ENCODE results near the gene BSND.
"Not testable (repeated sequence)": the region's sequence is repeated elsewhere in the genome, so short reads cannot be mapped to it uniquely, and the experiment has no call there.

Gene BSND

DNA sequence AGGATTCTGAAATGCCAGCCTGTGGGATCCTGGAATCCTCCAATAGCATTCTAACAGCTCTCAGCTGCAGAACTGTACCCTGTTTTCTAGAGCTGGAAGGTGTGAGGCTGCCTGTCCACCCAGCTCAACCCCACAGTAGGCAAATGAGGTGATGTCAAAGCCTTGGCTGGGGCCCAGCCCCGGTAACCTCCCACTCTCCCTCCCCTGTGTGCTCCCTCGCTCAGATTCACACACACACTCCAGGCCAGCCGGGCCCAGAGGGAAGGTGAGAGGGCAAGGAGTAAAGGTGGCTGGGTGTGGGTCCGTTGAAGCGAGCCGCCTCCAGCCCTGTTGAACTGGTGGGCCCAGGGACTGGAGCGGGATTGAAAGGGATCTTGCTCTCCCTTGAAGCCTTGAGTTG is at the start of gene BSND:
Gene BSND, plus strand, starts transcription at position 257 of the 400 bp plus-strand sequence. CDS start 254 bp downstream, outside the sequence.
- DNase-seq = peak in 1 of 2 experiments; percentile 76

DNA sequence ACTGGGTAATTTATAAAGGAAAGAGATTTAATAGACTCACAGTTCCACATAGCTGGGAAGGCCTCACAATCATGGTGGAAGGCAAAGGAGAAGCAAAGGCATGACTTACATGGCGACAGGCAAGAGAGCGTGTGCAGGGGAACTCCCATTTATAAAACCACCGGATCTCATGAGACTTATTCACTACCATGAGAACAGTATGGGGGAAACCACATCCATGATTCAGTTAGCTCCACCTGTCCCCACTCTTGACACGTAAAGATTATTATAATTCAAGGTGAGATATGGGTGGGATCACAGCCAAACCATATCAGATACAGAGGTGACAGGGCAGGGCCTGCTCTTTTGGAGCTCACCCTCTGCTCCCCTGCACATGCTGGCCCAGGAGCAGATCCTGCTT is 49.7 kb upstream of the BSND start:
- no peak for DNase-seq

- DNase-seq = no peak
Observed at GRCh38 chr1:54950006-54950368, 48.7 kb upstream of the BSND start.

DNA sequence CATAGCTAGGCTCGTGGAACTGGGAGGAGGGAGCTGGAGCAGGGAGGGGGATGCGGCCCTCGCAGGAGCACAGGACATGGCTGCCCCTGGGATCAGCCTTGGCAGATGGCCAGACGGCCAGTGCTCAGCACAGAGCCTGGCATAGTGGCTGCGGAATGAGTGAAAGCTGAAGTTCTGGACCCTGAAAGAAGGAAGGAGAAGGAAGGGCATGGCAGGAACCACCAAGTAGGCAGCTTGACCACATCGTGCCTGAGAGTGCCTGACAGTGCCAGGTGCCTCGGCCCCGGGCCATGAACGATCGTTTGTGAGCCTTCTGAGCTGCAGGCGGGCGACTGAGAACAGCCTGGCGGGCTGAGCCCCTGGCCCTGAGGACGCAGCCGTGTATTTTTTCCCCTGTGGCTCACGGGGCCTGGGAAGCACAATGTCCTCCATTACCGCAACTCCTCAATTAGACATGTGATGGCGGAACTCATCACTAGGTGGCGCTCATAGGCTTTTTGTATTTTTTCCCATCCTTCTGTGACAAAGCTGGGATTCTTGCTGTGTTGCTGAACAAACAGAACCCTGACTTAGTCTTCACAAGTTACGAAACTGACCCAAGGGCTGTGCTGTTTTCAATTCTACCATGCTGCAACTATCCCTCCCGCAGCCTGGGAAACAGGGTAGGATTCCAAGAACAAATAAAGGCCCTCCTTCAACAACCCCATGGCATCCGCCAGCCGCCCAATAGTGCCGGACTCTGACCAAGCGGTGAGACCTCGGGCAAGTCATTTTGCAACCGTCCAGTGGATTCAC is 48.2 kb upstream of the BSND start:
- peak; percentile 54 to 80 for DNase-seq

- no peak for DNase-seq
Observed at GRCh38 chr1:54951810-54952226, 46.9 kb upstream of the BSND start.

GRCh38 chr1:54952950-54953718 is 45.6 kb upstream of the BSND start:
- no peak for DNase-seq

GRCh38 chr1:54953846-54954245 is 44.9 kb upstream of the BSND start:
- no peak for DNase-seq

- no peak for DNase-seq
Observed at GRCh38 chr1:54955359-54955758, 43.4 kb upstream of the BSND start.

GRCh38 chr1:54956726-54957125 is 42.0 kb upstream of the BSND start:
- no peak for DNase-seq

- no peak for DNase-seq
Observed at GRCh38 chr1:54959241-54959640, 39.5 kb upstream of the BSND start.

- no peak for DNase-seq
Observed at GRCh38 chr1:54962612-54963395, 35.9 kb upstream of the BSND start.

- not testable (repeated sequence) for DNase-seq
Observed at GRCh38 chr1:54963829-54964228, 34.9 kb upstream of the BSND start.

DNA sequence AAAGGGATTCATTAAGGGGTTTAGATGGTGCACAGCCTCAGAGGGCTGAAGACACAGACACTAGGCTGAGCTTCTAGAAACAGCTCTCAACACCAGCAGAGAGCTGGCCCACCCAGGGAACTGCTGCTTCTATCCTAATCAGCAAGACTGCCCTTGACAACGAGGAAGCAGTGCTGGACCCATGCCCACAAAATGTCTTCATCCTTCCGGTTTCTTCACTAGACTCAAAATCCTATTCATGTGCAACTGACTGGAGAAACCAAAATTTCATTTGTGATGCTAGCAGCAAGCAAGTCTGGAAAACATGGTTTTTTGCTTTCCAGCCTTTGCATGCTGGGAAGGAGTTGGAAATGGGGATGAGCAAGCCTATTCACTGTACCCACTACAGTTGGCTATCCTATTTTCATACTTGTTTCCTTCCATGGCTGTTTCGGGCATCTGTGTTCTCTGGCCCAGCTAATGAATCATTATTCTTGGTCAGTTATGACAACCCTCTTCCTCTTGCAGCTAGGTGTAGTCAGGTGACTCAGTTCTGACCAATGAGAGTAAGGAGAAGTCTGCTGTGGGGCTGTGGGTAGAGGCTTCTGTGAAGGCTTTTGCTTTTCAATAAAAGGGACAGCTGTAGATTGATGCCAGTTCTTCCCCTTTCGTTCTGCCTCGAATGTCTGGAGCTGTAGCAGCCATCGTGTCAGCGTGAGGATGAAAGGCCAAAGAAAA is 33.0 kb upstream of the BSND start:
- DNase-seq = no peak

DNA sequence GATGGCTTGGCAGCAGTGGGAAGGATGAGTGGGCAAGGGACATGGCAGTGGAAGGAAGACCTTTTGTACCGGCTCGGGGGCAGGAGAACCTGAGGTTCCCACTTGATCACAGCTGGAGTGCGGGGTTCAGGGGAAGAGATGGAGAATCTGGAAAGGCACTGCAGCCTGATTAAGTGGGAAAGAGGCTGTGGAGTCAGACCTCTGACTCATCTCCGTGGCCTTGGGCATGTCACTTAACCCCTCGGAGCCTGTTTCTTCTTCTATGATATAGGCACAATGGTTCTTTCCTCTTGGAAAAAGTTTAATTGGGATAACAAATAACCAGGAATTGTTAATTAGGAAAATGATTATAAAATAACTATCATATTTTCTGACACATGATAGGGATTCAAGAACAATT is 31.4 kb upstream of the BSND start:
- no peak for DNase-seq

- DNase-seq = no peak
Observed at GRCh38 chr1:54968551-54968950, 30.2 kb upstream of the BSND start.

GRCh38 chr1:54969879-54970278 is 28.9 kb upstream of the BSND start:
- DNase-seq = no peak

DNA sequence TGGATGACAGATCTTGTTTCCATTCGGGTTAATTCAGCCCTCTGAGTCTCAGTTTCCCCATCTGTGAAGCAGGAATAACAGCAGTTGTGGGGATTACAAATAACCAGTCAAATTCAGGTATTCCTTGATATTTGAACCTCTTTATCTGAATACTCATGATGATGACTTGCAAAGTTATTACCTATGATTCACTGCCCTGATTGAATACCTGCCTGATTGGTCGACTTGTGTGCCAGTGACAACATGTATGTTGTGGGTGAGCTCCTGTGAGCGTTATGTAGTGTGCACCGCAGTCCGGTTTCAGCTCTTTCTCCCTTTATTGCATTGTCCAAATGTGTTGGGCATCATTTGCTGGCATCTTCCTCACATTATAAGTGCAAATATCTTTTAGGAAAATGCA is 27.8 kb upstream of the BSND start:
- no peak for DNase-seq

GRCh38 chr1:54971317-54971791 is 27.4 kb upstream of the BSND start:
- no peak for DNase-seq

DNA sequence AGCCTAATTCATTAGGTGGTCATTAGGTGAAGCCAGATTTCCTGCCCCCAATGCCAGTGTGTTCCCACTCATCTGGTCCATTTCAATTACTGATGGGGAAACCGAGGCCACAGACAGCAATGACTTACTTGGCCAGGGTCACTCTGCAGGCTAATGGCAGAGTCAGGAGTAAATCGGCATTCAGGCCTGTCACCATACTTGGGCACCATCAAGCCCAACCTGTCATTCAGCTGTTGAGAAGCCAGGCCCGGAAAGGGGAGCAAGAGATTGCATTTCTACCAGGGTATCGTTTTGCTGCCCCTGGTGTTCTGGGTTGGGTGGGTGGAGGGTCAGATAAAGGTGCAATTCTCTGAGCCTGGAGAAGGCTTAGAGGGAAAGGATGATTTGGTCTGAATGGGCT is 26.3 kb upstream of the BSND start:
- no peak for DNase-seq

DNA sequence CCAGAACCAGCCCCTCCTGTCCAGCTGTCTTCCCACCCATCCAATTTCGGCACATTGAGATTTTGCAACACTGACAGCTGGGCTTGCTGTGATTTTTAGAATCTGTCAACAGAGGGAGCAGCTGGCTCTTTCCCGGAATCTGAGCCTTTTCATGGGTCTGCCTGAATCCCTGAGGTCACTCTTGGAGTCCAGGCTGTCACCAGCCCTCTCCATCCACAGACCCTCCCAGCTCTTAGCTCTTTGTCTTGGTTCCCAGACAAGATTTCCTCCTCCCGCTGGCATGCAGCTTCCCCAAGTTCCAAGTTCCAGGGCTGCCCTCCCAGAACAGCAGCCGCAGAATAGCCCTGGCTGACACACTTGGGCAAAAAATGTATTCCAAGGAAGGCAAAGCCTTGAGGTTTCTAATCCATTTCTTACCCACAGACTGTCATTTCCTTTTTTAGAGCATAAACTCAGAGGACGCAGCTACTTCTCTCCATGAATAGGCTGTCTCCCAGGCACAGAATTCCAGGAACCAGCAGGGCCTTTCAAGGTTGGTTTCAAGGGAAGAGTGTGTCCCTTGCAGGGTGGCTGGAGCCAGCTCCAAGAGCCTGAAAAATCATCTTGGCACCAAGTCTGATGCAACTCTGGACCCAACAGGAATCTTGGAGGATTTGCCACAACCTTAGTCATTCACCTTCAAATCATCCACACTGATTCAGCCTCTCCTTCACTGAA is 25.4 kb upstream of the BSND start:
- peak in 1 of 2 experiments; percentile 7 for DNase-seq

DNA sequence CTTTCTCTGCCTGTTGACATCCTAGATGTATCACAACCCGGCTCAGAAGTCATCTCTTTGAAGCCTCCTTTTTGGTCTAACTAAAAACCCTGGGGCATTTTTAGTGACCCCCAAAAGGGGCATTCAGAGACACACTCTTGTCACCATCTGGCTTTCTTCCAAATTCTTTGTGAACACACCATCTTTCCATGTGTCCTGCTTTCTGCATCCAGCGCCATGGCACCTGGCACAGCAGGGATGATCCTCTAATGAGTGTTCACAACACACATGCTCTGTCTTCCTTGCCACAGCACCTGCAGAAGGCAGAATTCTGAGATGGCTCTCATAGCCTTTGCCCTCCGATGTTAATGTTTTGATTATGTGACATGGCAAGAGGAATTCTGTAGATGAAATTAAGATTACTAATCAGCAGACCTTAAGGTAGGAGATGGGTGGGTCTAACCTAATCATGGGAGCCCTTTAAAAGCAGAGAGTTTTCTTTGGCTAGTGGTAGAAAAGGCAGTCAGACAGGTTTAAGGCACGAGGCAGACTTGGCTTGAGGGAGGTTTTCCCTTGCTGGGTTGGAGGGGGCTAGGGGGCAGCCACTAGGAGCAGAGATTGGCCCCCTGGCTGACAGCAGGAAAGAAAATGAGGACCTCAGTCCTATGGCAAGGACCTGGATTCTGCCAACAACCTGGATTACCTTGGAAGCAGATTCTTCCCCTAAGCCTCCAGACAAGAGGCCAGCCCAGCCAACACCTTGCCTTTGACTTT is 23.2 kb upstream of the BSND start:
- no peak for DNase-seq

Data from NCI-H526 (cell line).